SU-DHL-6 (cell line): Measurements from ENCODE around the gene RPL10.

Experiments used
- H2AFZ ChIP-seq: fragments of 200-600 bp; sonication (generic); 2 replicates; pipeline ENCODE4 v1.6.1; 2014; ENCODE audit warnings: low read depth, mild to moderate bottlenecking, moderate library complexity, mixed read lengths, antibody characterized with exemption, low read length; ENCODE audit not compliant: severe bottlenecking
- H3F3A ChIP-seq: fragments of 200-600 bp; shearing (Covaris generic); 2 replicates; pipeline ENCODE4 v1.6.0; 2016; ENCODE audit warnings: antibody characterized with exemption, mild to moderate bottlenecking; ENCODE audit not compliant: insufficient read depth
- H3K27ac ChIP-seq: fragments of 200-600 bp; sonication (generic); 2 replicates; pipeline ENCODE4 v1.5.1; 2016; ENCODE audit warnings: low read depth, mild to moderate bottlenecking, low read length, moderate library complexity, mixed read lengths
- H3K27me3 ChIP-seq: fragments of 200-600 bp; sonication (generic), shearing (Covaris generic); 2 replicates; pipeline ENCODE4 v1.6.0; 2014; ENCODE audit warnings: mild to moderate bottlenecking, low read length
- H3K36me3 ChIP-seq: fragments of 200-600 bp; sonication (generic); 2 replicates; pipeline ENCODE4 v1.6.1; 2014; ENCODE audit warnings: mild to moderate bottlenecking, low read length, mixed read lengths
- H3K4me2 ChIP-seq: fragments of 300-600, 200-600 bp; shearing (Covaris generic), sonication (generic); 2 replicates; pipeline ENCODE4 v1.6.0; 2014; ENCODE audit warnings: low read length, low read depth, mild to moderate bottlenecking; ENCODE audit not compliant: poor library complexity, severe bottlenecking
- H3K4me3 ChIP-seq: fragments of 200-600 bp; sonication (generic); 2 replicates; pipeline ENCODE4 v1.5.1; 2014; ENCODE audit warnings: antibody characterized with exemption, low read length, mild to moderate bottlenecking, mixed read lengths; ENCODE audit not compliant: insufficient read depth, poor library complexity, severe bottlenecking
- H3K79me2 ChIP-seq: fragments of 200-600 bp; sonication (generic); 2 replicates; pipeline ENCODE4 v1.6.1; 2014; ENCODE audit warnings: mild to moderate bottlenecking, low read length, moderate library complexity; ENCODE audit not compliant: insufficient read depth
- H3K9ac ChIP-seq: fragments of 200-600 bp; sonication (generic); 2 replicates; pipeline ENCODE4 v1.7.0; 2014; ENCODE audit warnings: mild to moderate bottlenecking, low read length
- H3K9me2 ChIP-seq: fragments of 200-600 bp; sonication (generic); replicated peaks from 2 replicates; pipeline ENCODE4 v1.6.1; 2014; ENCODE audit warnings: low read length; ENCODE audit not compliant: insufficient read depth
- H3K9me3 ChIP-seq: fragments of 200-600 bp; sonication (generic); 2 replicates; pipeline ENCODE4 v1.6.1; 2014; ENCODE audit warnings: low read length, mixed read lengths; ENCODE audit not compliant: insufficient read depth
- H4K20me1 ChIP-seq: fragments of 200-600 bp; sonication (generic); 2 replicates; pipeline ENCODE4 v1.6.1; 2014; ENCODE audit warnings: low read depth, mild to moderate bottlenecking, antibody characterized with exemption, low read length, moderate library complexity, mixed read lengths
- CTCF ChIP-seq: fragments of 200-600 bp; sonication (generic); IDR thresholded peaks from one replicate; pipeline ENCODE4 v1.5.1; 2017; ENCODE audit warnings: antibody characterized with exemption, mild to moderate bottlenecking, low read length, moderate library complexity; ENCODE audit not compliant: insufficient read depth, poor library complexity, severe bottlenecking
- EZH2phosphoT487 ChIP-seq: fragments of 200-600 bp; sonication (generic), shearing (Covaris generic); conservative IDR thresholded peaks from 2 replicates; pipeline ENCODE4 v1.6.1; 2018; ENCODE audit warnings: mild to moderate bottlenecking, antibody characterized with exemption, low read length, moderate library complexity, mixed read lengths

Gene RPL10

GRCh38 chrX:154352012-154352401, 46.2 kb upstream of the RPL10 start:
- Histone ChIP-seq H3K36me3 (no peaks in the 10 kb centered on the region), H3K4me2 (no peak overlapping the region), H3K9ac (no peak overlapping the region), H3K27me3 (no peaks in the 10 kb centered on the region), H3F3A (peaks cover 6% of the 10 kb centered on the region; the same call in 1 of the 2 replicates), H3K9me2 (no peaks in the 10 kb centered on the region), H3K79me2 (no peaks in the 10 kb centered on the region), H3K4me3 (no peak overlapping the region), H2AFZ (no peak overlapping the region), H3K9me3 (no peaks in the 10 kb centered on the region), H3K27ac (no peak overlapping the region), H4K20me1 (no peaks in the 10 kb centered on the region)
- TF ChIP-seq EZH2phosphoT487 (no peak), CTCF (no peak)

GRCh38 chrX:154352466-154352865, 45.7 kb upstream of the RPL10 start:
- TF ChIP-seq EZH2phosphoT487: no peak
- TF ChIP-seq CTCF: no peak
- H3K9me2 ChIP-seq: no peaks in the 10 kb centered on the region
- no peaks in the 10 kb centered on the region for H3K79me2 ChIP-seq
- H3K9me3 ChIP-seq: no peaks in the 10 kb centered on the region
- H3K36me3 ChIP-seq: no peaks in the 10 kb centered on the region
- H3F3A ChIP-seq: peaks cover 2% of the 10 kb centered on the region; the same call in 1 of the 2 replicates
- no peak overlapping the region for H3K4me2 ChIP-seq
- no peak overlapping the region for H2AFZ ChIP-seq
- no peaks in the 10 kb centered on the region for H3K27me3 ChIP-seq
- H3K9ac ChIP-seq: no peak overlapping the region
- no peak overlapping the region for H3K27ac ChIP-seq
- no peak overlapping the region for H3K4me3 ChIP-seq
- H4K20me1 ChIP-seq: no peaks in the 10 kb centered on the region

GRCh38 chrX:154353172-154353843, 44.9 kb upstream of the RPL10 start:
- no peaks in the 10 kb centered on the region for H3K27me3 ChIP-seq
- H3F3A ChIP-seq: no peaks in the 10 kb centered on the region
- no peak overlapping the region for H2AFZ ChIP-seq
- H3K9me3 ChIP-seq: no peaks in the 10 kb centered on the region
- TF ChIP-seq CTCF: no peak
- no peak for TF ChIP-seq EZH2phosphoT487
- H3K79me2 ChIP-seq: no peaks in the 10 kb centered on the region
- H3K4me3 ChIP-seq: no peak overlapping the region
- H4K20me1 ChIP-seq: no peaks in the 10 kb centered on the region
- H3K36me3 ChIP-seq: no peaks in the 10 kb centered on the region
- no peaks in the 10 kb centered on the region for H3K9me2 ChIP-seq
- no peak overlapping the region for H3K9ac ChIP-seq
- no peak overlapping the region for H3K4me2 ChIP-seq
- H3K27ac ChIP-seq: no peak overlapping the region

- H3K79me2 ChIP-seq: no peaks in the 10 kb centered on the region
- no peaks in the 10 kb centered on the region for H4K20me1 ChIP-seq
- H3K27ac ChIP-seq: no peak overlapping the region
- H3F3A ChIP-seq: no peaks in the 10 kb centered on the region
- no peaks in the 10 kb centered on the region for H3K9me2 ChIP-seq
- no peaks in the 10 kb centered on the region for H3K27me3 ChIP-seq
- no peak overlapping the region for H3K4me3 ChIP-seq
- TF ChIP-seq EZH2phosphoT487 (no peak), CTCF (no peak)
- no peaks in the 10 kb centered on the region for H3K9me3 ChIP-seq
- H3K9ac ChIP-seq: no peak overlapping the region
- no peaks in the 10 kb centered on the region for H3K36me3 ChIP-seq
- H3K4me2 ChIP-seq: no peak overlapping the region
- H2AFZ ChIP-seq: no peak overlapping the region
These were observed 44.2 kb upstream of the RPL10 start for GRCh38 chrX:154354013-154354412.
